ENCODE data around the gene MAP3K1.
A peak's percentile ranks its signal among the peaks of the same experiment; 100 is the strongest.

MAP3K1 gene

DNA sequence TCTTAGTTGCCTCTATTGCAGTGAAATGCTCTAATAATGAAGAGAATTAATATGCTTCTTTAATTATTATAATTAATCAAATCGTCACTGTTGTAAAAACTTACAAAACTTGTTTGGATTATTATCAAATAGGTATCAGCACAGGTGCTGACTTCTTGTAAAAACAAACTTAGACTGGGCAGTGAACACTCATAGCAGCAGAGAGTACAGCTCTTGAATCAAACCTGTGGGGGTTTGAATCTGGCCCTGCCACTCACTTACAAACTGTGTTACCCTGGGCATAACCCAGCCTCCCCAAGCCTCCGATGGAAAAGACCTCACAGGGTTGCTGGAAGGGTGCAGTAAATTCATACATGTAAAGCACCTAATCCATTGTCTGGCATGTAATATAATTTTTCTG lies 35.1 kb downstream of the MAP3K1 start:
- no peak for DNase-seq

DNA sequence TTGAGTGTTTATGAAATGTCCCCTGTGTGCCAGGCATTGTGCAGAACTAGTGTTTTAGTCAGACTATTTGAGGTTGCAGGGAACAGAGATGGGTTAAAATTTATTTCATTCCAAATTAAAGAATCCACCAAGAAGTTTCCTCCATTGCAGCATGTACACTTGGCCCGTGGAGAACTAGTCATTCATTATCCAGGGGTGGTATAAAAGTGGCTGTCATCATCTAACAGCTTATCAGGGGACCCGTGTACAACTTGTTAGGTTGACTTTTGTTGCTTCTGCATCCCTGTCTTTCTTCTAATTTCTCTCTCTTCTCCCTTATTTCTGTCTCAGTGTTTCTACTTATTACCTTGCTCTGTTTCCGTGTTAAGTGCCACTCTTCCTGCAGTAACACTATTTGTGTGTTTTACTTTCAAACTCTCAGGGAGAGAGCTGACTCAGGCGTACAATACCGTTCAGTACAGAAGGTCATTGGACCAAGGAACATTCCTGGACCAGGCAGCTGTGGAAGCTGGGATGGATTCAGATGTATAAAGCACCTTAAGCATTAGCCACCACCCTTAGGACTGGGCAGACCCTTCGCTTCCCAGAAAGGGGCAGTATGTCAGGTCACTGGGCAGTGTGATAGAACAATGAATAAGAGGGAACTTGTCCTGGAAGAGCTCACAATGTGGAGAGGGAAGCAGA lies 36.1 kb downstream of the MAP3K1 start:
- DNase-seq: no peak

DNA sequence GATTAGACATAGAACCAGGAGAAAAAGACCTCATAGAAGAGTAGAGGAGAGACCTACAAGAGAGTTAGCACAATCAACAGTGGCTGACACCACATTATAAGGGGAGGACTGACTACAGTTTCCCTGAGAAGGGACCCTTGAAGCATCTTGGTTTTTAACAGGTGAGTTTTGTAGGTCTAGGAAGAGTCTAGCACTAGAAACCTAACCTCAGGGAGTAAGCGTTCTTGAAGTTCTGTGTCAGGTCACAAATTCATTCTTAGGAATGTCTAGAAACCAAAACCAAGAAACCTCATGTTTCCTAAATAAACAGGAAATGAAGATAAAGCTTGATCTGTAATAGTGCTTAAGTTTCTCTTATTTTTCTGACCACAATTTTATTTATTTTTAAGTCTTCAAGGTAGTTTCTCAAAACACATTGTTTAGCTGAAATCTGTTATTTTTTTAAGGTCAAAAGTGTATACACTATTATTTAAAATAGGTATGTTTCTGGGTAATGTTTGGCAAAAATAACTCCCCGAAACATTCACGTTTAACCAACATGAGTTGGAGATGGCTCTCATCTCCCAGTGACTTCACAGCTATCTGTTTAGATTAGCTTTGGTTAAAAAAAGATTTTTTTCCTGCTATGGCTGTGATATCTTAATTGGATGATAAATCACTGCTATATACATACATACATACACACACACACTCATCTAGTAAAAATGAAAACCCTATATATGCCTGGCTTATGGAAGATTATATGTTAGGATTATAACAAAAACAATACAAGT lies 37.1 kb downstream of the MAP3K1 start:
- no peak for DNase-seq

DNA sequence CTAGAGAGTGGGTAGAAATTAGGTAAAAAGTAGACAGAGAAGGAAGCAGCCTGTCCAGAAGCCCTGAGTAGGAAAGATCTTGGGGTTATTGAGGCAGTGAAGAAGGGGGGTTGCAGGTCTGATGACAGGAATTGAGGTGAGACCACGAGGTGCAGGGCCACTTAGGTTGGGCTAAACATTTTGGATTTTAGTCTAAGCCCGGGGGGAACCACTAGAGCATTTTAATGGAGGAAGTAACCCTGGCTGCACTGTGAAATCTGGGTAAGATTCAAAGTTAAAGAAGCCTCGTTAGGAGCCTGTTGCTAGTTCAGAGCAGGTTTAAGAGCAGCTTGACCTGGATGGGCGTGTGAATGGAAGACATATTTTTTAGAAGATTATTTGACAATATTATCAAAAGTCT lies 38.3 kb downstream of the MAP3K1 start:
- DNase-seq: no peak

DNA sequence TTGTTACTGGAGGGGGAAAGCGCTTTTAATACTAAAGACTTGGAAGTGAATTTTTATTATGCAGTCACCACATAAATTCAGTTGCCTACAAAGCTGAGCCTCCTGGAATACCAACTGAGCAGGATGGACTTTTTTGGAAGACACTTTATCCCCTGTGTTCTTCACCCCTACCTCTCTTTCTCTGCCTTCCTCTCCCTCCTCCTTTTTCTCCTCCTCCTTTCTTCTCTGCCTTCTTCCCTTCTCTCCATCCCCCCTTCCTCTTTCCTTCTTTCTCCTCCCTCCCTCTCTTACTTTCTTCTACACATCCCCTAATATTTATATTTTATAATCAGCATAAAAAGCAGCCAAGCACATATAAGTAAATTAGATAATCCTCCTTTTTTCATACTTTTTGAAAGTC lies 39.6 kb downstream of the MAP3K1 start:
- DNase-seq: no peak

DNA sequence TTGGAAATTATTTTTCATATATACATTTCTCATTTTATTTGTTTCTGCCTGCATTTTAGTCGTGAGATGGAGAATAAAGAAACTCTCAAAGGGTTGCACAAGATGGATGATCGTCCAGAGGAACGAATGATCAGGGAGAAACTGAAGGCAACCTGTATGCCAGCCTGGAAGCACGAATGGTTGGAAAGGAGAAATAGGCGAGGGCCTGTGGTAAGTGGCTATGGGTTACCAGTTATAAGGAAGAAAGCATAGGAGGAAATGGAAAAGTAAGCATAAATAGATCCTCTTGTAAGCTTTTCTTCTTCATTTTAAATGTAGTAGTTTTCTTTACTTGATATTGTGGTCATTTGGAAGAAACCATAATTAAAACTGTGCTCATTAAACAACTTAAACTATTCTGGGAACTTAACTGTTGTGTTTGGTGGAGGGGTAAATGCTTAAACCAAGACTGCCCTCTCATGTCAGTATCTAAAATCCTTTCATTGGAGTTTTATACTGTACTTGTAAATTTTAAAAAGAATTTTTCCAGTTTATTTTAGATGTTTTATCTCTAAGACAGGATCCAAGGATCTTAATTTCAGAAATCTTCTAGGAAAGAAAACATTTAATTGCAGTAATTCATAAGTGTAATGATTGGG lies 41.3 kb downstream of the MAP3K1 start:
- DNase-seq: no peak

DNA sequence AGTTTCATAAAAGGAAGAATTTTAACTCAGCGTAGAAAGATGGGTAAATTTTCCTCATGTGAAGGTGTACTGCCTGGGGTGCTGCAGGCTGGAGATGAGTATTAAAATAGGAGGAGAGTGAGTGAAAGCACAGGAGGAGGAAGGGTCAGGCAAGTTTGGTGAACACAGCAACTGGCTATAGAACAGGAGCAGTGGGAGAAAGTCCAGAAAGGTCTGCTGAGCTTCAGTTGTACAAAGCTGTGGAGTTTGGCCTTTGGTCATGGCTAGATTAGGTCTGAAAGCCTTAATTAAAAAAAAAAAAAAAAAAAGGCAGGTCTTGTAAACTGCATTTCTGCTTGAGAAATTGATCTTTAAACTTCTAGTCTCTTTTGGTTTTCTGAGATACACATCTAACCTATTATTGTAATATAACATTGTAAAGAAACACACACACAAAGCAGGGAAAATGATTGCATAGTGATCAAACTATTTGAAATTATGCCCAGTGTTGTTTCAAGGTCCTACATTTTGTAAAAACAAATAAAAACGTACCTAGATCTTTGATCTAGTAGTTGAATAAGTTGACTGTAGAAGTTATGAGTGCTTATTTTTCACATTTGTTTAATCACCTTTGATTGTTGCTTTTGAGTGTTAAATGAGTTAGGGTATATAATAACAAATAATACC lies 43.6 kb downstream of the MAP3K1 start:
- no peak for DNase-seq

DNA sequence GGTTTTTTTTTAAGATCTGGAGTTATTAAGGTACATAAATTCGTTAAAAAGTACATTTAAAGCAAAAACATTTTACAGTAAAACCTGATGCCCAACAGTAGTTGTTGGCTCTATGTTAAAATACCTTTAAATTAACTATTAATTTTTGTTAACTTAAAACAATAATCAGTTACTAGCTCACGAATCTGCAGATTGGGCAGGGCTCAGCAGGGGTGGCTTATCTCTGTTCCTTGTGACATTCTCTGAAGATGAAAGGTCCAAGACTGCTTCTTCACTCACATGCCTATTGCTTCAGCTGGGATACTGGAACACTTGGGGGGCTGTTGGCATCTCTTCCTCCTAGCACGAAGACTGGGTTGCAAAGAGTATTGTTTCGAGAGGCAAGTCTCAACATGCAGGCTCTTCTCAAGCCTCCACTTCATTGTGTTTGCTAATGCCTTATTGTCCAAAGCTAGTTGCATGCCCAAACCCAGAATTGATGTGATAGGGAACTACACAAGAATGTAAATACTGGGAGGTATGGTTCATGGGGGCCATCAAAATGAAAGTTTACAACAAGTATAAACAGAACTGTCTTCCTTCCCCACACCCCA lies 46.6 kb downstream of the MAP3K1 start:
- no peak for DNase-seq

DNA sequence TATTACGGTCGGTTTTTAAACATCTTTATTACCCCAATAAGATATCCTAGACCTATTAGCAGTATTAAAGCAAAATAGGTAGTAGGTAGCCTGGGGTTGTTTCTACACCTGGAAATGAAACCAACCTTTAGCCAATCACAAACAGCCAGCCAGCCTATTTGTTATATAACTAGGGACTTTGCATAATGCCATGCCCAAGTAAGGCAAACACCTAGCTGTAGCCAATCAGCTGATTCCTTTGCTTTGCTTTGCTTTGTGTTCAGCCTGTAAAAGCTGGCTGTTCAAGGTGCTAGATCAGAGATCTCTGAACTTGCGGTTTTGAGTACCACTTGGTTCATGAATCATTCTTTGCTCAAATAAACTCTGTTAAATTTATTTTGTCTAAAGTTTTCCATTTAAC lies 47.6 kb downstream of the MAP3K1 start:
- DNase-seq: no peak

DNA sequence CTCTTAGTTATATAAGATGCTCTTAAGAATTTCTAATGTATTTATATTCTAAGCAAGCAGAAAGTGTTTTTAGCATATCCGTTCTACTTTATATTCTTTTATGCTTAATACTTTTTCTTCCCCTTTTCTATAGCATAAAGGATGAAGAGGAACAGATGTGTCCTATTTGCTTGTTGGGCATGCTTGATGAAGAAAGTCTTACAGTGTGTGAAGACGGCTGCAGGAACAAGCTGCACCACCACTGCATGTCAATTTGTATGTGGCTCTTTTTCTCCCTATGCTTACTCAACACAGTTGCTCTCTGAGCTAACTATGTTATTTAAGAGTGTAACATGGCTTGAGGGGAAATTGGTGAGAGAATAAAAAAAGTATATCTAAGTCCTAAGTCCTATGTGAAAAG lies 56.4 kb downstream of the MAP3K1 start:
- no peak for DNase-seq

DNA sequence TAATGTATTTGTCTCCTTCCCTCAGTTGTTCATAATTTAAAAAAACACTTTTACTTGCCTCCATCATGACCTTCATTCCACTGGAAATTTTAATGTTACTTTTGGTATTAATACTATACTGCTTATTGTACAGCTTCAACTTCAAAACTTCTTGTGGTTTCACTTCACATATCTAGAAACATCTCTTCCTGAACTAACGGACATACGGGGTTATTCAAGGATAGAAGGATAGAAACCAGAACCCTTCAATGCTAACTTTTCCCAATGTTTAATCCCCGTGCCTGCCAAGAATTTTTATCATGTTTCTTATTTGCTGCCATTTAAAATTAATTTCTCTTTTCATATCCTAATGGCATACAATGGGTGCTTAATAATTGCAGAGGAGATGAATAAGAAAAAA lies 57.7 kb downstream of the MAP3K1 start:
- DNase-seq: no peak

DNA sequence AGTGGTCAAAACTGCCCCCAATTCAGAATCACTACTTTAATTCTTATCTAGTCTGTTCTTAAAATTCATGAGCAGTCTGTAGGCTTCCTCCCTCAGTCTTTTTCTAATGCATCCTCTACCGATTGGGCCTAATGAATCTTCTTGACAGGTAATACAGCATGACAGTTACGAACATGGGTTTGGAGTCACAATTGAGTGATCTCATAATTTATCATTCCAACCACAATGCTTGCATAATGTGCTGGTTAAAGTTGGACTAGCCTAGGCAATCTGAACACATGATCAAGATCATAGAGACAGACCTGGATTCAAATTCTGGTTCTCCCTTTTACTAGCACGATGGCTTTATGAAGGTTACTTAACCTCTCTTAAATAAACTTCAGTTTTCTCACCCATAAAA lies 61.0 kb downstream of the MAP3K1 start:
- DNase-seq: no peak

DNA sequence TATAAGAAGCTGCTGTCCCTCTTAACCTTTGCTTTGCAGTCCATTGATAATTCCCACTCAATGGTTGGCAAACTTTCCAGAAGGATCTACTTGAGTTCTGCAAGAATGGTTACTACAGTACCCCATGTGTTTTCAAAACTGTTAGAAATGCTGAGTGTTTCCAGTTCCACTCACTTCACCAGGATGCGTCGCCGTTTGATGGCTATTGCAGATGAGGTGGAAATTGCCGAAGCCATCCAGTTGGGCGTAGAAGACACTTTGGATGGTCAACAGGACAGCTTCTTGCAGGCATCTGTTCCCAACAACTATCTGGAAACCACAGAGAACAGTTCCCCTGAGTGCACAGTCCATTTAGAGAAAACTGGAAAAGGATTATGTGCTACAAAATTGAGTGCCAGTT lies 66.2 kb downstream of the MAP3K1 start:
- no peak for DNase-seq

DNA sequence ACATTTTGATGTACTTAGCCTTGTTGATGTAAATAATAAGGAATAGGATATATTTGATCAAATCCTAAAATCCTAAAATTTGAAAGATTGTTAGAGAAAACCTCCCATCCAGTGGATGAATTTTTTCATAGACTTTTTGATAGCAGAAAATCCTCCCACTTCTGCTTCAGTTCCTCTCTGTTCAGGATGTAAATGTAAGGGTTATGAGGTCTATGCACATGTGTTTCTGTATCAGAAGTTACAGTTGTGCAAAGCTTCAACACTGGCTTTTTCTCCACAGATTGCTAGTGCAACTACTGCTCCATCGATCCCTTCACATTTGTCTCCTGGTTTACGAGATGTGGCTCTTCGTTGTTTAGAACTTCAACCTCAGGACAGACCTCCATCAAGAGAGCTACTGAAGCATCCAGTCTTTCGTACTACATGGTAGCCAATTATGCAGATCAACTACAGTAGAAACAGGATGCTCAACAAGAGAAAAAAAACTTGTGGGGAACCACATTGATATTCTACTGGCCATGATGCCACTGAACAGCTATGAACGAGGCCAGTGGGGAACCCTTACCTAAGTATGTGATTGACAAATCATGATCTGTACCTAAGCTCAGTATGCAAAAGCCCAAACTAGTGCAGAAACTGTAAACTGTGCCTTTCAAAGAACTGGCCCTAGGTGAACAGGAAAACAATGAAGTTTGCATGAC lies 78.1 kb downstream of the MAP3K1 start:
- no peak for DNase-seq

DNA sequence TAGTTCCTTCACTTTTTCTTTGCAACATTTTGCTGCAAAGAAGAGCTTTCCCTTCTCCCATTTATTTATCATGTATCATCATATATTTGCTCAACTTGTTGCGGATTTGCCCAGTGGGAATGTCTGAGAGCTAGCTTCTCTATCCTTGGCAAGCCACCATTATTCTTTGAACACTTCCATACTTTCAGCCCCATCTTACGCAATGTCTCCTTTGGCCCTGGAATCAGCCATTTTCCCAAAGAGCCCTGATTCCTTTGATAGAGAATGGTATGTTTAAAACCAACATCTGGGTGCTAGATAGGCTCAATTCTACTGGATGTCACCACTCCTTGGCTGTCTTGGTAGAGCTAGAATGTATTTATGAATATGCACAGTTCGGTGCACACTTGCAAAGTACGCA lies 81.4 kb downstream of the MAP3K1 start:
- no peak for DNase-seq

DNA sequence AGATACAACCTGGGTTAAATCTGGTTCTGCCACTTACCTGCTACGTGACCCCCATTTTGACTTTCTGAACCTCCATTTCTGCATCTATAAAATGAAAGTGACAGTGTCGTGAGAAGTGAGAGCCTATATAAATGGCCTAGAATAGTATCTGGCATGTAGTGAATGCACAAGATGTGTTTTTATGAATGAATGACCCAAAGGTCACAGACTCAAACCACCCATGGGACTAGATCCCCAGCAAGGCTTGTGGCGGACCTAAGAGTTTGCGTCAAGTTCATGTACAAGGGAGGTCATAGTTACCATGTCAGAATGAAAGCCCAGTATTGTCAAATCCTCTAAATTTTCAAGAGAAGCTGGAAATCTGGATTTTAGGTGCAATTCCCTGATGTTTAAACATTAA lies 82.9 kb downstream of the MAP3K1 start:
- no peak for DNase-seq

DNA sequence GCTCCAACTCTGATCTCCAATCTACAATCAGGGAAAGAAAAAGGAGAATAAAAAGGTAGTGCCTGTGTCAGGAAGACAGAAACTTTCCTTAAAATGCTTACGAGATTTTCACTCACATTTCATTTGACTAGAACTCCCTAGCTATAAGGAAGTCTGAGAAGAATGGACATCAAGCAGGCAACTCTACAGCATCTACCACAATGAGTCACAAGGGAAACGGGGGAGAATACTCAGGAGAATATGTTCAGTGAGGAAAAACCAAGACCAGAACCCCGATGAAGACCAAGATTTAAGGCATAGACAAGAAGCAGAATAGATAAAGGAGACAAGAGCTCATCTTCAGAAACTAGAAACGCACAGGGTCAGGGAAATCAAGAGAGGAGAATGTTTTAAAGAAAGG lies 85.0 kb downstream of the MAP3K1 start:
- DNase-seq: no peak

DNA sequence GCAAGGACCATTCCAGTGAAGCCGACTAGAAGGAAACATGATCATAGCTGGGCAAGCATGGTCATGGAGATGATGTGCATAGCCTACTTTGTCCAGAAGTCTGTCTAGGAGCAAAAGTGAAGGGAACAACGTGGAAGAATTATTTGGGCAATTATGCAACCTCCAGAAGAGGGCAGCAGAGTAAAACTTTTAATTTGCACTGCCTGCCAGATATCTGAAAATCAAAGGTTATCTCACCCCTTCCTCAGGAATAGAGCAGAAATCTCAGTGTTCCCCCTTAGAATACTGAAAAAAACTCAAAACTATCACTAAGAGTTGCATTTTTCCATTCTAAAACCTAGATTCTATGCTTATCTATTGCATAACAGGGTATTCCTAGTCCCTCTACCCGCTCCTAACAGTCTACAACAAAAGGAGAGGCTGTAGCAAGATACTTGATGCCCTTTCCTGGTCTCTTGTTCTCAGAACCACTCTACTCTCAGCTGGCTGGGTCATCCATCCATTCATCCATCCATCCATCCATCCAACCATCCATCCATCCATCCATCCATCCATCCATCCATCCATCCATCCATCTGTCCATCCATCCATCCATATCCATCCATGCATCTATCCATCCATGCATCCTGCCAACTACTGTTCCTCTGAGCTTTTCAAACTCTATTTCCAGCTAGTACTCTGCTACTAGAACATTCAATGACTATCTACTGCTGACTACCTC lies 85.7 kb downstream of the MAP3K1 start:
- peak; percentile 67 for DNase-seq

DNA sequence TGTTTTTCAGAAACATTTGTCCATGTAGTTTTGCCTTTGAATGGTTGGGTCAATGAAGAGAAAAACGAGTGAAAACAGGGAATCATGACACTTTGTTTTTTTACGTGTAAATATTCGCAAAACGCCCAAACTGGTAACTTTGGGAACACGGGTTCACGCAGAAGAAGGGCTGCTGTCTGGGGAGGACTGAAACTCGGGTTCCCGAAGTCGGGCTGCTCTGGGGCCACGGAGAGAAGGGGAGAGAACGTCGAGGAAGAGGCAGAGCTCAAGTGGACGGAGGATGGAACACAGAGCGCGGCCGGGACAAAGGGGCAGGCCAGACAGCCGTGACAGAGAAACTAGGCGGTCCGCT lies 93.6 kb downstream of the MAP3K1 start:
- DNase-seq: no peak

DNA sequence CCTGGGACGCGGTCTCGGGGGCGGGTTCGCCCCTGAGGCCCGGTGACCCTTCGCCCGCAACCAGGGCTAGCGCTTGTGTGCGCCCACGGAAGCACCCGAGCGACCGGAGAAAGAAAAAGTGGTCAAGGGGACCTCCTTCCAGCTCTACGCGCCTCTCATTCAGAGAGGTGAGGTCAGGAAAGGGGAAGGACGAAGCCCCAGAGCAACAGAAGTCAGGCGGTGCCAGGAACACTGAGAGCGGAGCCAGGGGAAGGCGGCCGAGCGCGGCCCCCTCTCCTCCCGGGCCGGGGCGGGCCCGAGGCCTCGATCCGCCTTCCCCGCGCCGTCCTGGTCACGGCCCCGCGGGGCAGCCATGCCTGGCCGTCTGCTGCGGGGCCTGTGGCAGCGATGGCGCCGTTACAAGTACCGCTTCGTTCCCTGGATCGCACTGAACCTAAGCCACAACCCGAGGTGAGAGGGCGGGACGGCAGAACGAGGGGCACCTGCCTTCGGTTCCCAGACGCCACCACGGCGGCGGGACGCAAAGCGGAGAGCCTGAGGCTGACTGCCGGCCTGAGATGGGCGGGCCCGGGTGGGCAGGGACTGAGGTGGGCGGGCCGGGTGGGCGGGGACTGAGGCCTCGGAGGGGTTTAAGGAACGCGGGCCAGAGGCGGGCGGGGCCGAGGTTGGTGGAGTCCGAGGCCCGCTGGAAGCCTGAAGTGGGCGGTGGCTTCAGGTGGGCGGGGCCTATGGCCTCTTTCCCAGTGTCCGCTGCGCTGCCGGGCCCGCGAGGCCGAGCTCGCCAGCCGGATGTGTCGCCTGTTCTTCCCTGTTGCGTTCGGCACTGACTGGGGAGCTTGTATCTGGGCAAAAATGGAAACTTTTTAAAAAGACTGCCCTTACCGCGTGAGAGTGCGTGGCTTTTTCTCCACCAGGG lies 94.2 kb downstream of the MAP3K1 start, which contains the start of gene SETD9:
TSS of gene SETD9 (plus strand) at position 303 of the 916 bp plus-strand sequence. CDS start at position 353, 50 bp downstream.
- DNase-seq: peak; percentile 99
